ENCODE measurements around the gene DNM3.
"Not testable (repeated sequence)": the region's sequence is repeated elsewhere in the genome, so short reads cannot be mapped to it uniquely, and the experiment has no call there.

Gene DNM3

DNA sequence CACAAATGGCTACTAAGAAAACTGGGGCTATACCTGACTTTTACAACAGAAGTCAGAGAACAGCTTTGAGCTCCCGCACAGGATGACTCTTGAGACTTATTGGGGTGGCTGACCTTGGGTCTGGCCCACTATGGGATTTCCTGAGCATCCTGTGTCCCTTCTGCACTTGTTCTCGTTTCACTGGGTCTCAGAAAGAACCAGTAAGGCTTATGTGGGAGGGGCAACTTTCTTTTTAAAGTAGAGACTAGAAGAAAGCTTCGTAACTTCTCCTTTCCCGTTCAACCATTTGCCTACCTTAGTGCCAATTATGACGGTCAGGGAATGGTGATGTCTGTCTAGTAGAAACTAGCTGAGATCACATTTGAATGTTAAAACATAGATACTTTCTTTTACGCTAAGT is 519.7 kb downstream of the DNM3 start:
- no peak for DNase-seq (ENCODE audit: low spot score)

- DNase-seq (ENCODE audit: low spot score), result no peak
Measured at GRCh38 chr1:172363852-172364251, 522.6 kb downstream of the DNM3 start.

DNA sequence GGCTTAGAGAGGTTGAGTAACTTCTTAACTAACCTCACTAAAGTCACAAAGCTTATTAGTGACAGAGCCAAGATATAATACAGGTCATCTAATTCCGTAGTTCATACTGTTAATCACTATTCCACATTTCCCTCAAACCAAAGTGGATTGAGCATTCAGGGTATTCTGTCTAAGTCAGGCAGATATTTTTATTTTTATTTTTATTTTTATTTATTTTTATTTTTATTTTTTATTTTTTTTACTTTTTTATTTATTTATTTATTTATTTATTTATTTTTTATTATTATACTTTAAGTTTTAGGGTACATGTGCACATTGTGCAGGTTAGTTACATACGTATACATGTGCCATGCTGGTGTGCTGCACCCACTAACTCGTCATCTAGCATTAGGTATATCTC is 530.3 kb downstream of the DNM3 start:
- DNase-seq (ENCODE audit: low spot score), result not testable (repeated sequence)

DNA sequence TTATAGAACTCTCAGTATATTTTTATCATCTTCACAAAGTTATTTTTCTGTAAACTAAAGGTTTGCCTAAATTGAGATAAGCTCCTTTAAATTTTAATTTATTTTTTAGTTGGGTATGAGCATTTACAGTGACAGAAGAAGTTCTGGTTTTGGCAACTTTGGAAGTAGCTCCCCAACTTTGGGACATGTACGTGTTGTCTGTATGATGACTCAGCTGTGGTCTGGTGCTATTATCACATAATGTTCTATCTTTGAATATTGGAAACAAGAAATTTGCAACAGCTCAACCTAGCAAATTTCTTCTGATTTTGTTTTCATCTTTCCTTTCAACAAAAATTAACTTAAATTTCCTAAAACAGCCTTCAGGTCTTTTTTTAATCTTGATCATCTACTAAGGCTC is 532.6 kb downstream of the DNM3 start:
- DNase-seq (ENCODE audit: low spot score), result no peak

DNA sequence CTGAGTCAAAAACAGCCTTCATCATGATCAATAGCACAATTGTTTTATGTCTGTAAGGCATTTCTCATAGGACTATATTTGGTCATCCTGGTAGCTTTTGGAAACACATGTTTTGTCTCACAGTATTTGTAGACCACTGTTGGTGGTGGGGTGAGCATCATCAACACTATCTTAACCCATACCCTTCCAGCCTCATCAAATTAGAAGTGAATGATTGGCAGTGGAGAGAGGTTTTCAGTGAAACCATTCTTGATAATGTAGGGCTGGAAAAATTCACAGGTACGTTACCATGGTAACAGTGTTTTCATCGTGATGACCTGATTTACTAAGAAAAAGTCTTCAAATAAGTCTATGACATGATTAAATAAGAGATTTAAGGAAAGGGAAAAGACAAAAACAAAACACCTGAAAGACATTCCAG is 533.9 kb downstream of the DNM3 start:
- DNase-seq (ENCODE audit: low spot score), result no peak

- DNase-seq (ENCODE audit: low spot score), result no peak
Measured at GRCh38 chr1:172376431-172376830, 535.1 kb downstream of the DNM3 start.

DNA sequence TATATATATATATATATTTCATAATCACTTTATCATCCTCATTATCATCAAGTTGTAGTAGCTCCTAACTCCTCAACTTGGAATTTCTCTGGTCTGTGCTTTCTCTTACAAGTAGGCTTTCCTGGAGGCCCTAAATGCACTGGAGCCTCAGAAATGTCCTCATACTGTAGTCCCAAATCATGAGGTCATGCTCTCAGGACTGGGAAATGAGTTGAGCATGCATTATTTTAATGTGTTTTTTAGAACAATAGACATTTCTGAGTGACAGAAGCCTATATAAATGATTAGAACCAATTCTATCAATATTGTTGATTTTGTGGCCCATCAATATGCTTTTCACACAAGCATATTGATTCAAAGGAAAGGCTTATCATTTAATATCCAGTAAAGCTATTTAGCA is 536.3 kb downstream of the DNM3 start:
- DNase-seq (ENCODE audit: low spot score), result no peak

DNA sequence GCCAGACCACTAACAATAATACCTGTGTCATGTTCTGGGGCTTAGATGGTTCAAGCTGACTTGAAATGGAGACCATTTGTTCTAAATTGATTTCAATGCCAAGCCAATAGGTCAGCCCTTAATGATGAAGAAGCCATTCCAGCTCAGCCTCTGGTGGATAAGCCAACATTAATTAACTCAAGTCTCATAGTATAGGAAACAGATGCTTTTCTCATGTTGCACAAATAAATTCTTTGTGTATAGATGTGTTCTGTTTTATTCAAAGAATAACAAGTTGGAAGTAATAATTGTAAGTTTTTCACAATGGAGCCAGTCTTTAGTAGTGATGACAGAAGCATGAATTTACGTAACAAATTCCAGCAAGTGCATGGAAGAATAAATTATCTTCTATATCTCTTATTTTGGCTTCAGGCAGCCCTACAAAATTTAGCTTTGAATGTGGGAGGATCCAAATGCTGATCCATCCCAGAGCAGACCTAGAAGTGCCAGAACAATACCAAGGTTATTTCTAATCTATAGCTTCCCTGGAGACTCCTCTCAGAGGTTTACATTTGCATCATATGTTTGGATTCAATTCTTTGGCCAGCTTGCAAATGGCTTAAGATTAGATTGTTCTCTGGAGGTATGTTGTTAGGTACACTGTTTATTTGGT is 536.9 kb downstream of the DNM3 start:
- no peak for DNase-seq (ENCODE audit: low spot score)

GRCh38 chr1:172380441-172381244 is 539.3 kb downstream of the DNM3 start:
- DNase-seq (ENCODE audit: low spot score), result no peak

DNA sequence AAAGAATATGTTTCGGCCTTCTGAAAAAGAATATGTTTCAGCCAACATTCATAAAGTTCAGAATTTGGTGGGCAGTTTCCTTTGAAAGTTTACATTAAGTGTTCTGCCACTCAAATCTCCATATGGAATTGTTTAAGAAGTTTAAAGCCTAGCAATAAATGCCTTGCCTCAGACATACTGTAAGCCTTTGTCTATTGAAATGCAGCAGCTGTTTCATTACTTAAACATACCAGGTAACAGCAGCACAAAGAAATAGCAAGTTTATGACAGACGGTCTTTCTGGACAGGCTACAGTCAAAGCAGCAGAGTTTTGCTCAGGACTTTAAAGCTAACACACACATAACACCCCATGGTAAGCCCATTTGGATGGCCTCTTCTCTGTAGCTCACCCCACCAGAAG is 540.6 kb downstream of the DNM3 start:
- no peak for DNase-seq (ENCODE audit: low spot score)

DNA sequence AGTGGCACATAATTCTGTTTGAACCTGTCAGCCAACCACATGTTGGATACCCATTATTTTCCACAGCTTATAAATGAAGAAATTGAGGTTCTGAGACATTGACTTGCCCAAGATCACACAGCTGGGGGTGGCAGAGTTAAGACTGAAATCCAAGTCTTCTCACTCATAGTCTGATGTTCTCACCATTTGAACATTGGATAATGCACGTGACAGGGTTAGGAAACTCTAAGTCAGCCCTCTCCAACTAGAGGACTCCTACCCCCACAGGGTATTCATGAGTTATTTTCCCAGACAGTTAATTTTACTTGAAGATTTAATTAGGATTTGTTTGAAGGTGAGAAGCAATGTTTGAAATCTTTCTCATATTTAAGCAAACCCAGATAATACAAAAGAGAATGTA is 541.1 kb downstream of the DNM3 start:
- no peak for DNase-seq (ENCODE audit: low spot score)

DNA sequence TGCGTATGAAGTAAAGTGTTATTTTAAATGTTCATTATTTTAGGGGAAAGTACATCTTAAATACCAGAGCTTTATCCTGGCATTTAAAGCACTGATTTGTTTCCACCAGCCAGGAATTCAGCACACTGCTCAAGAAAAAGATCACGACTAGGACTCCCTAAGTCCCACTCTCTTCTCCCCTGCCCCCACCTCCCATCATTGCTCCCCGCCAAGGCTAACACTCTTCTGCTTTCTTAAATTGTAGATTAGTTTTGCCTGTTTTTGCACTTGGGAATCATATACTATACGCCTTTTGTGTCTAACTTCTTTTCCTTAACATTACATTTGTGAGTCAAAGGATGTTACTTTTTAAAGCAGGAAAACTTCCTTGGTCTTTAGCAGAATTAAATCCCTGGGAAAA is 541.7 kb downstream of the DNM3 start:
- DNase-seq (ENCODE audit: low spot score), result no peak

- DNase-seq (ENCODE audit: low spot score), result no peak
Measured at GRCh38 chr1:172383536-172383935, 542.2 kb downstream of the DNM3 start.

DNA sequence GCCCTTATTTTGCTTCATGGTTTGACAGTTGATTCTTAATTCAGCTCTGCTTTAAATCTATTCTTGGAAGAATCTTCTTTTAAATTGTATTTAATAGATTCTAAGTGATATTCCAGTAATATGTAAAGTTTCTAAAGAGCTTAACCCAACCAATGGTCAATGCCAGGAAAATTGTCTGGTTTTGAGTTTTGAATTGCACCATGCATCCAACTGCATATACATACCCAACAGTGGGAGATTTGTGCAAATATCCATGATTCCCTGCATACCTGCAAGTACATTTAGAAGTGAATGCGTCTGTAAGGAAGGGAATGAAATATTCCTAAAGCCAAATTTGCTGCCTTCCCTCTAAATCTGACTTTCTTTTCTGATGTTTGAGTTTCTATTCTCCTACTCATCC is 543.4 kb downstream of the DNM3 start:
- DNase-seq (ENCODE audit: low spot score), result no peak

DNA sequence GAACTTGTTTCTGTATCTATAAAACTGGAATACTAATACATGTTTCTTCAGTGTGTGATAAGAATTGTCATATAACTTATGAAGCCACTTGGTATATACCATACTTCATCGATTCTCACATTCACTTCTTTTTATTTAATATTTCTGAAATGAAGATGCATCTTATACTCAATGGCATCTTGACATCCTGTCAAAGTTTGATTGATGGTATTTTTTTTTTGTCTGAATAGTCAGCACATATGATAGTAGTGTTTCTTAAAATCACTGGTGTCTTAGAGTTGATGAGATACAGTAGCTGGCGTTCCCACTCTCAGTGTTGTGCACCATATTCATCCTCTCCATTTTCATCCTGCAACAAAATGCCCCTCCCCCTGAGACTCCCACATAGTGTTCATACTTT is 544.7 kb downstream of the DNM3 start:
- DNase-seq (ENCODE audit: low spot score), result no peak

GRCh38 chr1:172388490-172388889 is 547.2 kb downstream of the DNM3 start:
- no peak for DNase-seq (ENCODE audit: low spot score)

GRCh38 chr1:172390301-172390682 is 549.0 kb downstream of the DNM3 start:
- DNase-seq (ENCODE audit: low spot score), result no peak

DNA sequence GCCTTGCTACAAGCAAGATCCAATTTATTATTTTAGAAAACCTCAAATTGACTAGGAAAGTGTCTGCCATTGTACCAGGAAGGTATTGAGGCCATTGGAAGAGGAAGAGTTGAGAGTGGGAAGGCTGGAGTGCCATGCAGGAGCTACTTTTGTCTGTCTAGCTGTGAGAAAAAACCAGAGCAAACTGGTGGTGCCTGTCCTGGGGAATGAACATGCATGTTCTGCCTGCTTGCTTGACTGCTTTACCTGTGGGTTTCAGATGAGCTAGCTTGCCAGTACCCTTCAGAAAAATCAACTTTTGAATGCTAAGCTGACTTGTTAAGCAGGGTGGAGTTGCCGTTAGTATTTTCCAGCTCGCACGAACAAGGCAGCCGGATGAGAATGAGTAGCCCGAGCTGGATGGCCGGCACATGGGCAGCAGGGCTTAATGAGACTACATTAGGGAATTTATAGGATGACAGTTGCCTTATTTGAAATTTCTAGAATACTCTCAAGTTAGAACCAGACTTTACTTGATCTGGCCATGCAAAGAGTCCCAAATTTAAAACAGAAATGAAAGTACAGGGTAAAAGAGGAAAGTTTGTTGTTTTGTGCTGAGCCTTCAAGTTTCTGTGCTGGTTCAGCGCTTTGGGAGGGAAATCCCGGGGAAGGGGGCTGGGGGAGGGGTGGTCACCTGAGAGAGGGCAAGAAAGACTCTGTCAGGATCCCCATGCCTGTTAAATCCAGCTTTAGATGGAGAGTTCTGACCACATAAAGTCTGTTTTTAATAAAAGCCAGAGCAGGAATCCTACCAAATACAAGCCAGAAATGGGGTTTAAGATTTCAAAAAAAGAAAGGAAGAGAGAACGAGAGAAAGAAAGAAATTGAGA is 549.6 kb downstream of the DNM3 start:
- DNase-seq (ENCODE audit: low spot score), result no peak

DNA sequence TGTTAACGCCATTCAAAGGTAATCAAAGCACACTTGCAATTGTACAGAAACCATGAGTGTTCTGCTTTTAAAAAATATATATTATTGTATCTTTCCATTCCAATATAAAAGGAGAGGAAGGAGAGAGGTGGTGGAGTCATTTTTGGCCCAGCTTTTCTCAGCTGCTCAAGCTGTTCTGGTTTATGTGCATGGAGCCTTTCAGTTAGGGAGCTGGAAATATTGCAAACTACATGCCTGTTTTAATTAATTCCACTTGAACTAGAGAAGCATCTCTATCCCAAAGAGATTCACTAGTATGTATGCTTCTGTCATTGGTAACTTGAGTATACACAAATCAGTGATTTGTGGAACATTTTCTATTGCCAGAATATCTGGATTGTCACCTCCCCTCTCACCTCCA is 550.7 kb downstream of the DNM3 start:
- DNase-seq (ENCODE audit: low spot score), result no peak

- no peak for DNase-seq (ENCODE audit: low spot score)
Measured at GRCh38 chr1:172393354-172393753, 552.1 kb downstream of the DNM3 start.

GRCh38 chr1:172394141-172394751 is 552.9 kb downstream of the DNM3 start:
- no peak for DNase-seq (ENCODE audit: low spot score)

DNA sequence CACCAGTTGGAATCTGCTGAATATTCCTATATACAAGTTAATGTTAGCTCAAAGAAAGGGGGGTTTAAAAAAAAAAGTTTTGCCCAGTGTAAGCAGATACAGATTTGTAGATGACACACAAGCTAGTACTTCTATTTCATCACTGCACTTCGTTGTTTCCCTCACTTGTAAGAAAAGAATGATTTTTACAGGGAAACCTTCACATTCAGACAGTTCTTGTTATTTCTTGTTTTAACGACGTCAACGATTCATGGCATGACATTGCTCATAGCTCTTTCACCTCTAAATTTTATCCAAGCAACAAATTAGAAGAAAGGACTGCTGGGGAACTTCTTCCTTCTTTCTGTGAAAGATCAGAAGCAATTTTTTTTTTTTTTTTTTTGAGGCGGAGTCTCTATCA is 553.5 kb downstream of the DNM3 start:
- no peak for DNase-seq (ENCODE audit: low spot score)

Data from putamen (tissue), 1 donor.